PC-9 (cell line): Measurements from ENCODE around the gene SPATA3. TPM values are rescaled to one million over a fixed set of nuclear protein-coding genes. Genes with fewer than 3 reads are reported as not detected.

ENCODE experiments used
- BruUV-seq: library from RNA; stranded (reverse); fragments of 400-500 nt; replicated peaks from 2 replicates; lab custom pipeline; 2021; lab: Mats Ljungman, UMichigan
- CTCF ChIA-PET: fragments of 300-600 bp; sonication (Branson Sonifier 250); formaldehyde crosslinking; loops from one replicate; lab custom pipeline; 2022; ENCODE audit warnings: antibody characterized with exemption; lab: Charles Lee
- POLR2A ChIA-PET: fragments of 300-600 bp; sonication (Branson Sonifier 250); formaldehyde crosslinking; loops from one replicate; lab custom pipeline; 2022; ENCODE audit warnings: antibody characterized with exemption; ENCODE audit not compliant: unreplicated experiment; lab: Charles Lee
- DNase-seq, 2 experiments: peaks; one replicate each; pipeline versions ENCODE4 v3.0.0 to v3.0.0-alpha.2; 2015 to 2022; ENCODE audit warnings: mixed read lengths in 1 of 2
- H2AFZ ChIP-seq: fragments of 200-600 bp; sonication (generic); 2 replicates; pipeline ENCODE4 v1.8.1; 2017; ENCODE audit warnings: antibody characterized with exemption
- H3F3A ChIP-seq: fragments of 200-600 bp; sonication (generic); 2 replicates; pipeline ENCODE4 v1.8.1; 2017; ENCODE audit warnings: antibody characterized with exemption, mild to moderate bottlenecking, low read depth; ENCODE audit not compliant: insufficient read depth
- H3K27ac ChIP-seq: fragments of 200-600 bp; sonication (generic); 2 replicates; pipeline ENCODE4 v1.6.1; 2016; ENCODE audit warnings: mixed run types
- H3K27me3 ChIP-seq: fragments of 200-600 bp; sonication (generic); 2 replicates; pipeline ENCODE4 v1.6.1; 2016; ENCODE audit warnings: low read depth, mixed run types; ENCODE audit not compliant: insufficient read depth
- H3K36me3 ChIP-seq: fragments of 200-600 bp; sonication (generic); 2 replicates; pipeline ENCODE4 v1.6.1; 2016; ENCODE audit warnings: low read depth, mixed run types
- H3K4me1 ChIP-seq: fragments of 200-600 bp; sonication (generic); replicated peaks from 2 replicates; pipeline ENCODE4 v1.6.1; 2016; ENCODE audit warnings: mixed run types; ENCODE audit not compliant: insufficient read depth
- H3K4me2 ChIP-seq: fragments of 200-600 bp; sonication (generic); 2 replicates; pipeline ENCODE4 v1.6.1; 2017; ENCODE audit warnings: mixed run types
- H3K4me3 ChIP-seq: fragments of 200-600 bp; sonication (generic); 2 replicates; pipeline ENCODE4 v1.6.1; 2016; ENCODE audit warnings: mixed run types
- H3K79me2 ChIP-seq: fragments of 200-600 bp; sonication (generic); 2 replicates; pipeline ENCODE4 v1.6.1; 2017; ENCODE audit warnings: low read depth, mixed run types
- H3K9me2 ChIP-seq: fragments of 200-600 bp; sonication (generic); 2 replicates; pipeline ENCODE4 v1.8.1; 2017; ENCODE audit warnings: mild to moderate bottlenecking; ENCODE audit not compliant: insufficient read depth
- H3K9me3 ChIP-seq: fragments of 200-600 bp; sonication (generic); 2 replicates; pipeline ENCODE4 v1.8.1; 2016; ENCODE audit warnings: low read depth; ENCODE audit not compliant: insufficient read depth
- H4K20me1 ChIP-seq: fragments of 200-600 bp; sonication (generic); 2 replicates; pipeline ENCODE4 v1.8.1; 2017; ENCODE audit not compliant: insufficient read depth
- EZH2 ChIP-seq: fragments of 200-600 bp; sonication (generic); IDR thresholded peaks from 2 replicates; pipeline ENCODE4 v1.8.0; 2017; ENCODE audit warnings: antibody characterized with exemption, low read depth
- intact Hi-C: fragments of 100-400 bp; cut with micrococcal nuclease; formaldehyde crosslinking; loops from one replicate; pipeline ENCODE4 v1.10.0; 2022; ENCODE audit not compliant: unreplicated experiment
- total RNA-seq: library from RNA; stranded (reverse); gene quantifications from 2 replicates; pipeline ENCODE4 v1.2.3, GENCODE V29; 2021
- TF ChIP-seq, protein P1 (sequence below): fragments of 200-600 bp; sonication (generic); conservative IDR thresholded peaks from 2 replicates; pipeline ENCODE4 v1.6.1; 2017; ENCODE audit warnings: mixed run types, antibody characterized with exemption, mild to moderate bottlenecking, moderate library complexity

SPATA3 gene
- total RNA-seq, 1 experiment from 2014 or later = not detected

- CTCF ChIA-PET = no interaction called here
- no peak for TF ChIP-seq EZH2
- TF ChIP-seq, protein P1, sequence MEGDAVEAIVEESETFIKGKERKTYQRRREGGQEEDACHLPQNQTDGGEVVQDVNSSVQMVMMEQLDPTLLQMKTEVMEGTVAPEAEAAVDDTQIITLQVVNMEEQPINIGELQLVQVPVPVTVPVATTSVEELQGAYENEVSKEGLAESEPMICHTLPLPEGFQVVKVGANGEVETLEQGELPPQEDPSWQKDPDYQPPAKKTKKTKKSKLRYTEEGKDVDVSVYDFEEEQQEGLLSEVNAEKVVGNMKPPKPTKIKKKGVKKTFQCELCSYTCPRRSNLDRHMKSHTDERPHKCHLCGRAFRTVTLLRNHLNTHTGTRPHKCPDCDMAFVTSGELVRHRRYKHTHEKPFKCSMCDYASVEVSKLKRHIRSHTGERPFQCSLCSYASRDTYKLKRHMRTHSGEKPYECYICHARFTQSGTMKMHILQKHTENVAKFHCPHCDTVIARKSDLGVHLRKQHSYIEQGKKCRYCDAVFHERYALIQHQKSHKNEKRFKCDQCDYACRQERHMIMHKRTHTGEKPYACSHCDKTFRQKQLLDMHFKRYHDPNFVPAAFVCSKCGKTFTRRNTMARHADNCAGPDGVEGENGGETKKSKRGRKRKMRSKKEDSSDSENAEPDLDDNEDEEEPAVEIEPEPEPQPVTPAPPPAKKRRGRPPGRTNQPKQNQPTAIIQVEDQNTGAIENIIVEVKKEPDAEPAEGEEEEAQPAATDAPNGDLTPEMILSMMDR = no peak
- DNase-seq = peak in 1 of 2 experiments; percentile 80
- no peaks in the 10 kb centered on the region for H3K36me3 ChIP-seq
- H4K20me1 ChIP-seq = no peaks in the 10 kb centered on the region
- no peaks in the 10 kb centered on the region for H3F3A ChIP-seq
- POLR2A ChIA-PET = interaction anchor here (0.5 to 0.6 kb wide), 2 partner anchors 450 to 834 kb away, joined by 4 to 15 read pairs; partner anchors contain the start of gene NCL
- peak overlapping the region; percentile 13; the same call in 1 of the 2 replicates for H3K4me2 ChIP-seq
- no peaks in the 10 kb centered on the region for H3K9me3 ChIP-seq
- no peaks in the 10 kb centered on the region; the same call in 1 of the 2 replicates for H3K27me3 ChIP-seq
- BruUV-seq = no TSS peak
- H2AFZ ChIP-seq = no peak overlapping the region
- no peaks in the 10 kb centered on the region for H3K9me2 ChIP-seq
- no peak overlapping the region for H3K27ac ChIP-seq
- intact Hi-C loops = no loop called here
- H3K4me3 ChIP-seq = no peak overlapping the region
- H3K79me2 ChIP-seq = no peaks in the 10 kb centered on the region
- peaks cover 35% of the 10 kb centered on the region for H3K4me1 ChIP-seq
Measured at GRCh38 chr2:231013820-231014219, 17.9 kb downstream of the SPATA3 start.

GRCh38 chr2:231015478-231015877, 19.6 kb downstream of the SPATA3 start:
- H3K79me2 ChIP-seq = no peaks in the 10 kb centered on the region
- TF ChIP-seq, protein P1 = no peak
- no peak for TF ChIP-seq EZH2
- no peak overlapping the region for H3K4me2 ChIP-seq
- no peaks in the 10 kb centered on the region for H4K20me1 ChIP-seq
- H2AFZ ChIP-seq = no peak overlapping the region
- no peaks in the 10 kb centered on the region for H3K36me3 ChIP-seq
- no peak overlapping the region for H3K4me3 ChIP-seq
- H3K4me1 ChIP-seq = peaks cover 26% of the 10 kb centered on the region
- no TSS peak for BruUV-seq
- POLR2A ChIA-PET = interaction anchor here (0.6 to 1.1 kb wide), 2 partner anchors 11 to 262 kb away, joined by 4 to 7 read pairs; no protein-coding TSS in a partner anchor
- H3K27ac ChIP-seq = no peak overlapping the region
- CTCF ChIA-PET = no interaction called here
- DNase-seq = no peak
- no peaks in the 10 kb centered on the region for H3K27me3 ChIP-seq
- no peaks in the 10 kb centered on the region for H3K9me2 ChIP-seq
- H3K9me3 ChIP-seq = no peaks in the 10 kb centered on the region
- H3F3A ChIP-seq = no peaks in the 10 kb centered on the region
- intact Hi-C loops = no loop called here

GRCh38 chr2:231015926-231016325, 20.0 kb downstream of the SPATA3 start:
- H3K27me3 ChIP-seq = no peaks in the 10 kb centered on the region
- POLR2A ChIA-PET = interaction anchor here (1.1 kb wide), 1 partner anchor 11 kb away, joined by 7 read pairs; no protein-coding TSS in a partner anchor
- DNase-seq = no peak
- CTCF ChIA-PET = no interaction called here
- no TSS peak for BruUV-seq
- intact Hi-C loops = no loop called here
- no peak overlapping the region for H2AFZ ChIP-seq
- no peaks in the 10 kb centered on the region for H3K9me2 ChIP-seq
- peaks cover 25% of the 10 kb centered on the region for H3K4me1 ChIP-seq
- no peaks in the 10 kb centered on the region for H3K79me2 ChIP-seq
- H3F3A ChIP-seq = no peaks in the 10 kb centered on the region
- no peaks in the 10 kb centered on the region for H3K9me3 ChIP-seq
- no peak overlapping the region for H3K27ac ChIP-seq
- no peak for TF ChIP-seq EZH2
- TF ChIP-seq, protein P1 = no peak
- no peaks in the 10 kb centered on the region for H3K36me3 ChIP-seq
- H4K20me1 ChIP-seq = no peaks in the 10 kb centered on the region
- no peak overlapping the region for H3K4me3 ChIP-seq
- H3K4me2 ChIP-seq = no peak overlapping the region
